ENCODE data around the gene TMEM106C. TPM values are rescaled to one million over a fixed set of nuclear protein-coding genes. Genes with fewer than 3 reads are reported as not detected.

Gene TMEM106C
- total RNA-seq, 1 experiment from 2014 or later, result 281 TPM

DNA sequence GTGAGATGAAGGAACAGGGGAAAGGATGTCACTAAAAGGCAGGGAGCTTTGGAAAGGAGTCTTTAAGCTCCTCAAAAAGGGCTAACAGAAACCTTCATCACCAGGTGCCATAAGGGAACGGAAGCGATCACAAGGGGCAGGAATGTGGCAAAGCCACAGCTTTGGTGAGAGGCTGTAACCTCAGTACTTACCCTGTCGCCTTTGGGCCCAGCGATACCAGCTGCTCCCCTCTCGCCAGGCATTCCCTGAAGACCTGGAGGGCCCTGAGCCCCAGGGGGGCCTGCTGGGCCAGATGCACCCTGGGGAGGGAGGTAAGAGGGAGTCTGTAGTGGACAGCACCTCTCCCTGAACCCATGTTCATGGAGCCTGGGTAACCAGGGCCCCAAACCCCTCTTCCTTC, 18.9 kb downstream of the TMEM106C start:
- H3K27me3 Mint-ChIP-seq (ENCODE audit: insufficient read depth, unreplicated experiment), result no peaks in the 10 kb centered on the region
- DNase-seq, result no peak
- Histone ChIP-seq H3K36me3 (ENCODE audit: control insufficient read depth, insufficient read depth, low read length) (no peaks in the 10 kb centered on the region; the same call in 1 of the 2 replicates), H3K4me1 (no peaks in the 10 kb centered on the region), H3K4me3 (ENCODE audit: low read depth, low read length) (no peak overlapping the region), H3K9me3 (no peaks in the 10 kb centered on the region), H3K27me3 (replicated peaks; ENCODE audit: control insufficient read depth, insufficient read depth, low read length) (no peaks in the 10 kb centered on the region)
- intact Hi-C loops (cut with micrococcal nuclease; ENCODE audit: unreplicated experiment), result no loop called here
- TF ChIP-seq, protein P1, sequence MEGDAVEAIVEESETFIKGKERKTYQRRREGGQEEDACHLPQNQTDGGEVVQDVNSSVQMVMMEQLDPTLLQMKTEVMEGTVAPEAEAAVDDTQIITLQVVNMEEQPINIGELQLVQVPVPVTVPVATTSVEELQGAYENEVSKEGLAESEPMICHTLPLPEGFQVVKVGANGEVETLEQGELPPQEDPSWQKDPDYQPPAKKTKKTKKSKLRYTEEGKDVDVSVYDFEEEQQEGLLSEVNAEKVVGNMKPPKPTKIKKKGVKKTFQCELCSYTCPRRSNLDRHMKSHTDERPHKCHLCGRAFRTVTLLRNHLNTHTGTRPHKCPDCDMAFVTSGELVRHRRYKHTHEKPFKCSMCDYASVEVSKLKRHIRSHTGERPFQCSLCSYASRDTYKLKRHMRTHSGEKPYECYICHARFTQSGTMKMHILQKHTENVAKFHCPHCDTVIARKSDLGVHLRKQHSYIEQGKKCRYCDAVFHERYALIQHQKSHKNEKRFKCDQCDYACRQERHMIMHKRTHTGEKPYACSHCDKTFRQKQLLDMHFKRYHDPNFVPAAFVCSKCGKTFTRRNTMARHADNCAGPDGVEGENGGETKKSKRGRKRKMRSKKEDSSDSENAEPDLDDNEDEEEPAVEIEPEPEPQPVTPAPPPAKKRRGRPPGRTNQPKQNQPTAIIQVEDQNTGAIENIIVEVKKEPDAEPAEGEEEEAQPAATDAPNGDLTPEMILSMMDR (IDR thresholded peaks at IDR 0.05; ENCODE audit: insufficient read depth in 1 of 2, low read depth in 1 of 2, low read length in 1 of 2, severe bottlenecking in 1 of 2, unreplicated experiment in 1 of 2), result no peak
- H3K4me3 Mint-ChIP-seq (ENCODE audit: unreplicated experiment), result no peak overlapping the region
- H3K36me3 Mint-ChIP-seq (ENCODE audit: insufficient read depth, unreplicated experiment), result peaks cover 18% of the 10 kb centered on the region
- ChIA-PET POLR2A (no interaction called here), CTCF (interaction anchor here (0.8 to 1.2 kb wide), 2 partner anchors 77 to 80 kb away, joined by 3 to 4 read pairs; partner anchors contain the start of gene VDR)
- no peaks in the 10 kb centered on the region for H3K9me3 Mint-ChIP-seq (ENCODE audit: unreplicated experiment)
- no peak overlapping the region for H3K27ac Mint-ChIP-seq (ENCODE audit: unreplicated experiment)
- no TSS peak for BruUV-seq (replicated peaks)
- H3K4me1 Mint-ChIP-seq (ENCODE audit: low read depth, unreplicated experiment), result no peaks in the 10 kb centered on the region

DNA sequence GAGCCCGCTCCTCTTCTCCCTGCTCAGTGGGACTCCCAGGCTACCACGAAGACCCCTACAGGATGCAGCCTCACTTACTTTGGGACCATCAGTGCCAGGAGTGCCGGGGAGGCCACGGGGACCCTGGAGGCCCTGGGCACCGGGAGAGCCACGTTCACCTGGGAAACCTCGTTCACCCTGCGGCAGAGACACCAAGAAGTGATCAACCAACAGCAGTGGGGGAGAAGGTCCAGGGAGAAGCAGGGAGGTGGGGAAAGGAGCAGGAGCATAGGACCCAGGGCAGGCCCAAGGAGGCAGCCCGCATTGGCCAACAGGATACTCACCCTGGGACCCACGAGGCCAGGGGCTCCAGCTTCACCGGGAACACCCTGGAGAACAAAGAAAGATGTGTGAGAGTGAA, 19.4 kb downstream of the TMEM106C start:
- POLR2A ChIA-PET, result no interaction called here
- no peaks in the 10 kb centered on the region for H3K9me3 Mint-ChIP-seq (ENCODE audit: unreplicated experiment)
- no peaks in the 10 kb centered on the region for H3K4me1 Mint-ChIP-seq (ENCODE audit: low read depth, unreplicated experiment)
- H3K27ac Mint-ChIP-seq (ENCODE audit: unreplicated experiment), result no peak overlapping the region
- H3K9me3 ChIP-seq, result no peaks in the 10 kb centered on the region
- no peaks in the 10 kb centered on the region for H3K27me3 ChIP-seq (replicated peaks; ENCODE audit: control insufficient read depth, insufficient read depth, low read length)
- intact Hi-C loops (cut with micrococcal nuclease; ENCODE audit: unreplicated experiment), result no loop called here
- H3K27me3 Mint-ChIP-seq (ENCODE audit: insufficient read depth, unreplicated experiment), result no peaks in the 10 kb centered on the region
- no TSS peak for BruUV-seq (replicated peaks)
- CTCF ChIA-PET, result interaction anchor here (0.8 kb wide), 1 partner anchor 78 kb away, joined by 3 read pairs; the partner anchor contains the start of gene VDR
- DNase-seq, result no peak
- peaks cover 23% of the 10 kb centered on the region for H3K36me3 Mint-ChIP-seq (ENCODE audit: insufficient read depth, unreplicated experiment)
- TF ChIP-seq, protein P1 (IDR thresholded peaks at IDR 0.05; ENCODE audit: insufficient read depth in 1 of 2, low read depth in 1 of 2, low read length in 1 of 2, severe bottlenecking in 1 of 2, unreplicated experiment in 1 of 2), result no peak
- no peak overlapping the region for H3K4me3 ChIP-seq (ENCODE audit: low read depth, low read length)
- no peak overlapping the region for H3K4me3 Mint-ChIP-seq (ENCODE audit: unreplicated experiment)
- H3K36me3 ChIP-seq (ENCODE audit: control insufficient read depth, insufficient read depth, low read length), result no peaks in the 10 kb centered on the region; the same call in 1 of the 2 replicates
- no peaks in the 10 kb centered on the region for H3K4me1 ChIP-seq

DNA sequence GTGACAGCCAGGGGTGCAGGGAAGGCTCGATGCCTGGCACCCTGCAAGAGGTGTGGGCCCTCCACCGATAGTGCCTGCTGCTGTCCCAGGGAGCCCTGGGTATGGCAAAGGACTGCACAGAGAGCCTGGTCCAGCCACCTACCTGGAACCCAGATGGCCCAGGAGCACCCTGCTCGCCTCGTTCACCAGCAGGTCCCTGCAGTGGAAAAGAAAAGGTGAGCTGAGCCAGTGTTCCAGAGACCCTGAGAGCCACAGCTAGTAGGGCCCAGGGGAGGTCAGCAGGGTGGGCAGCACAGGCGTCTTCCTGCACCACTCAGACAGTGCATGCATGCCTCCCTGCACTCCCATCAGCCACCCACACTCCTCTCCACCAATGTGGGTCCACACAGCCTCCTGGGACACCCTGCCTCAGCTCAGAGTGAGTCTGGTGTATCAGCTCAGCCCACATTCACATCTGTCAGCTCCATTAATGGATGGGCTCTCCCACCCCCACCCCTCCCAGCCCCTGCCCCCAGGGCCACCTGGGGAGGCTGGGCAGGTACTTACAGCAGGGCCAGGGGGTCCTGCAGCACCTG, 20.2 kb downstream of the TMEM106C start:
- Histone ChIP-seq H3K4me3 (ENCODE audit: low read depth, low read length) (no peak overlapping the region), H3K27me3 (replicated peaks; ENCODE audit: control insufficient read depth, insufficient read depth, low read length) (no peaks in the 10 kb centered on the region), H3K4me1 (no peaks in the 10 kb centered on the region), H3K36me3 (ENCODE audit: control insufficient read depth, insufficient read depth, low read length) (no peaks in the 10 kb centered on the region; the same call in 1 of the 2 replicates), H3K9me3 (no peaks in the 10 kb centered on the region)
- BruUV-seq (replicated peaks), result no TSS peak
- intact Hi-C loops (cut with micrococcal nuclease; ENCODE audit: unreplicated experiment), result no loop called here
- ChIA-PET POLR2A (no interaction called here), CTCF (interaction anchor here (0.5 kb wide), 2 partner anchors 52 to 114 kb away, joined by 5 to 6 read pairs; no protein-coding TSS in a partner anchor)
- Mint-ChIP-seq H3K4me3 (ENCODE audit: unreplicated experiment) (no peak overlapping the region), H3K27ac (ENCODE audit: unreplicated experiment) (no peak overlapping the region), H3K36me3 (ENCODE audit: insufficient read depth, unreplicated experiment) (peaks cover 31% of the 10 kb centered on the region), H3K27me3 (ENCODE audit: insufficient read depth, unreplicated experiment) (no peaks in the 10 kb centered on the region), H3K4me1 (ENCODE audit: low read depth, unreplicated experiment) (no peaks in the 10 kb centered on the region), H3K9me3 (ENCODE audit: unreplicated experiment) (no peaks in the 10 kb centered on the region)
- TF ChIP-seq, protein P1 (IDR thresholded peaks at IDR 0.05; ENCODE audit: insufficient read depth in 1 of 2, low read depth in 1 of 2, low read length in 1 of 2, severe bottlenecking in 1 of 2, unreplicated experiment in 1 of 2), result no peak
- DNase-seq, result no peak
